Esophagus (tissue), 2 donors: Measurements from ENCODE around the gene FXYD2. TPM values are rescaled to one million over a fixed set of nuclear protein-coding genes. Genes with fewer than 3 reads are reported as not detected.

Experiments used
- H3K27ac ChIP-seq, 2 donors: one replicate each; pipeline ENCODE4 v1.5.1; 2013; ENCODE audit warnings: low read depth in 2 of 2, mild to moderate bottlenecking in 2 of 2, inconsistent platforms in 1 of 2, low read length in 1 of 2, moderate library complexity in 1 of 2
- H3K27me3 ChIP-seq, 2 donors: one replicate each; pipeline ENCODE4 v1.6.1; 2013; ENCODE audit warnings: low read length in 2 of 2, control low read depth in 1 of 2, mild to moderate bottlenecking in 1 of 2; ENCODE audit not compliant: insufficient read depth in 2 of 2, control insufficient read depth in 1 of 2
- H3K36me3 ChIP-seq, 2 donors: one replicate each; pipeline ENCODE4 v1.6.1; 2013; ENCODE audit warnings: low read length in 1 of 2; ENCODE audit not compliant: control insufficient read depth in 2 of 2, insufficient read depth in 2 of 2
- H3K4me1 ChIP-seq, 2 donors: one replicate each; pipeline ENCODE4 v1.6.1; 2013; ENCODE audit warnings: low read length in 1 of 2; ENCODE audit not compliant: control insufficient read depth in 2 of 2, insufficient read depth in 2 of 2
- H3K4me3 ChIP-seq, 2 donors: one replicate each; pipeline ENCODE4 v1.5.1; 2013; ENCODE audit warnings: low read length in 2 of 2, mild to moderate bottlenecking in 2 of 2, low read depth in 1 of 2, moderate library complexity in 1 of 2
- H3K9me3 ChIP-seq, 2 donors: one replicate each; pipeline ENCODE4 v1.6.1; 2013; ENCODE audit warnings: mild to moderate bottlenecking in 2 of 2, low read depth in 1 of 2, low read length in 1 of 2, moderate library complexity in 1 of 2; ENCODE audit not compliant: control insufficient read depth in 2 of 2, insufficient read depth in 1 of 2
- WGBS, 2 donors: extraction: QIAGEN DNeasy Blood & Tissue Kit; methylation state at CpG; one replicate each; pipeline ENCODE4 v1.1.7; 2013; 5-methylcytosine and 5-hydroxymethylcytosine counted together
- polyA plus RNA-seq, 2 donors: library from polyadenylated mRNA; stranded (reverse); fragments of 200-250 nt; gene quantifications; one replicate each; pipeline ENCODE4 v1.2.3, GENCODE V29; 2013
- donor health status: healthy with polysubstance abuse.
- donor health status: Bipolar disorder and iron deficiency.

Gene FXYD2
- polyA plus RNA-seq, 2 donors, result 0.75 to 1.0 TPM

DNA sequence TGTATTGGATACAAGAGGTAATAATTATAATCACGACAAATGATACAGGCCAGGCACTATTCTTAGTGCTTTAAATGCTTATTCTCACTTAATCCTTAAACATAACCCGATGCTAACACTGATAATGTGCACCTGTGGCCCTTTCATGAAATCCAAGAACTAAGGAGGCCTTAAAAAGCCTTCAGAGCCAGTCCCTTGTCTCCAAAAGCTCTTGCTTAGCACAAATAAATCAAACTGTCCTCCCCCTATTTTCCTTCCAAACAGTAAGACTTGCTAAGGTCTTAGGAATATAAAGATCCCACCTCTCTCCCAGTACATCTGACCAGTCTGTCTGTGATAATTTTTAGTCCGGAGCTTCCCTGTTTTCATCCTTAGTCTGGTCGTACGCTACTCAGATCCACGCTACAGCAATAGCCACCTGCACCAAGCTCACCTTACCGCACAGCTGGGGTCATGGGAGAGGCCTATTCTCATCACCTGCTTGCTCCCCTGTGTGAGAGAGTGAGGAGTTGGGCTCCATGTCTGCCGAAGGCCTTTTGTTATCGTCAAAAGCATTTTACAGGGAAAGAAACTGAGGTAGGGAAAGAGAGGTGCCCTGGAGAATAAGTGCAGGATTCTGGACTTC lies 35.1 kb upstream of the FXYD2 start:
- Histone ChIP-seq H3K4me1 (peaks cover 0 to 2% of the 10 kb centered on the region in 2 donors), H3K36me3 (no peaks in the 10 kb centered on the region), H3K4me3 (no peak overlapping the region), H3K27ac (no peak overlapping the region), H3K9me3 (no peaks in the 10 kb centered on the region), H3K27me3 (no peaks in the 10 kb centered on the region)
- WGBS, 2 donors, result 81 to 85% methylated on average over 9 of the region's 9 CpGs

DNA sequence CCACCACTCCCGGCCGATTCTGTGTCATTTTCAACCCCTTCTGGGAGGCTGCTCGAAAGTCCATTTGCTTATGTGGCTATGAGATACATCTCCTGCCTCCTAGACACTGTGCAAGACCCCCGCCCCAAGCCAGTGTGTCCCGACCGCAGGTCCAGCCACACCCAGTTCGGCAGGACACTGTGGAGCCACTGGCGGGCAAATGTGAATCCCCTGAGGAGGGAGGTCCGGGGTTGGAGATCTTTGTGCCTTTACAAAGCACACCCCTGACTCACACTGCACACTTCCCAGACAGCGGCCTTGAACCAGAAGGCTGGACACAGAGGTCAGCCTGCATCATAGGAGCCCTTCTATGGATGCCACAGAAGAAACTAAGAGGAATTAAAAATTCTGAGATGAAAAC lies 34.5 kb upstream of the FXYD2 start:
- Histone ChIP-seq H3K27me3 (no peaks in the 10 kb centered on the region), H3K27ac (no peak overlapping the region), H3K9me3 (no peaks in the 10 kb centered on the region), H3K36me3 (no peaks in the 10 kb centered on the region), H3K4me1 (peaks cover 0 to 2% of the 10 kb centered on the region in 2 donors), H3K4me3 (no peak overlapping the region)
- WGBS, 2 donors, result 86 to 91% methylated on average over 10 of the region's 10 CpGs

DNA sequence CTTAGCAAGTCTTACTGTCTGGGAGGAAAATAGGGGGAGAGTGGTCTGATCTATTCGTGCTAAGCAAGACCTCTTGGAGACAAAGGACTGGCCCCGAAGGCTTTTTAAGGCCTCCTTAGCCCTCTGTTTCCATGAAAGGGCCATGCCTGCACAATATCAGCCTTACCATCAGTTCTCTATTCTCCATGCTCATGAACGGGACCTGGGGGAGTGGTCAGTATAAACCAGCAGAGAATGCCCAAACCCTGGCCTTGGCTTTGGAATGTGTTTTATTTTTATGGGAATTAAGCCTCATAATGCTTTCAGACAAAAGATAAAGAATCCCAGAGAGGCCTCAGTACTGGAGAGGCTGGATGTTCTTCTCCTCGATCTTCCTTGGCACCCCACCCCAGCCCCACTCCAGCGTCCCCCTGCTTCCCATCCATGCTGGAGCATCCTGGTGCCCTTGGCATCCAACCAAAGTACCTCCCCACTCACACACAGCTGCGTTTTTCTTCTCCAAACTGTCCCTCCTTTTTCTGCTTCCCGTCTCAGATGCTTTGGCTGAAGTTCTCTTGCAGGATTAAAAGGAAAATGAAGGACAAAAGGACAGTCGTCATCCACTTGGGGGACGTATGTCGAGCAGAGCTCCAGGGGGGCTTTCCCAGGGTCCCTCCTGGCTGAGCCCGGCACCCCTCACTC lies 33.3 kb upstream of the FXYD2 start:
- Histone ChIP-seq H3K9me3 (no peaks in the 10 kb centered on the region), H3K4me3 (no peak overlapping the region), H3K27me3 (no peaks in the 10 kb centered on the region), H3K4me1 (peaks cover 0 to 2% of the 10 kb centered on the region in 2 donors), H3K27ac (no peak overlapping the region), H3K36me3 (no peaks in the 10 kb centered on the region)
- WGBS, 2 donors, result 64 to 66% methylated on average over 11 of the region's 11 CpGs

DNA sequence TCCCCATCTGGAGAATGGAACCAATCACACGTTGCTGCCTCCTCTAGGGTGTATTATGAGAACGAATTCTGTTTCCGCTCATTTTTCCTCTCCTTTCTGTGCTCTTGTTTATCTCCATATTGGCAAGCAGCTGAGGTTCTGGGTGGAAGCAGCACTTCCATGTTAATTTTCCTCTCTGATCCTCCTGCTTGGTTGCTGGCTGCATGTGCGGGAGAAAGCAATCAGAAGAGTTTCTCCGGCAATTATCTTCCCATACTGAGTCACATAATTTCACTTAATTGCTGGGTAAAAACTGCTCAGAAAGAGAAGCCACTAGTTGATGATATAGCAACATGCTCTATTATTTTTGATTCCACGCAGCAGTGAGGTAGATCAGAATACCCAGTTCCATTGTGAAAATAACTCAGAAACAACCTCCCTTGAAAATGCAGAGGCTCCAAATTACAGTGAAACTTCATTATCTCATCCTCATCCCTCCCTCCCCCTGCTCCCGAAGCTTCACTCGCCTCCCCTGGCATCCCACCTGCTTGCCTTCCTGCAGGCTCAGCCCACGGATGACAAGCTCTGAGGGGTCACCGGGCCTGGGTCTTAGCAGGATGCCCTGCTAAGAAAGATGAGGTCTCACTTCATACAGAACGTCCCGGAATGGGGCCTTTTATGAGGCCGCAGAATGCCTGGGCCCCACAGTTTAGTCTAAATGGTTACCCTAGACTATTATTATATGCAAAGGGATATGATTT lies 31.5 kb upstream of the FXYD2 start:
- Histone ChIP-seq H3K36me3 (no peaks in the 10 kb centered on the region), H3K27ac (no peak overlapping the region), H3K27me3 (no peaks in the 10 kb centered on the region), H3K9me3 (no peaks in the 10 kb centered on the region), H3K4me1 (peaks cover 0 to 2% of the 10 kb centered on the region in 2 donors), H3K4me3 (no peak overlapping the region)
- 86% methylated on average over 13 of the region's 13 CpGs for WGBS, 2 donors

DNA sequence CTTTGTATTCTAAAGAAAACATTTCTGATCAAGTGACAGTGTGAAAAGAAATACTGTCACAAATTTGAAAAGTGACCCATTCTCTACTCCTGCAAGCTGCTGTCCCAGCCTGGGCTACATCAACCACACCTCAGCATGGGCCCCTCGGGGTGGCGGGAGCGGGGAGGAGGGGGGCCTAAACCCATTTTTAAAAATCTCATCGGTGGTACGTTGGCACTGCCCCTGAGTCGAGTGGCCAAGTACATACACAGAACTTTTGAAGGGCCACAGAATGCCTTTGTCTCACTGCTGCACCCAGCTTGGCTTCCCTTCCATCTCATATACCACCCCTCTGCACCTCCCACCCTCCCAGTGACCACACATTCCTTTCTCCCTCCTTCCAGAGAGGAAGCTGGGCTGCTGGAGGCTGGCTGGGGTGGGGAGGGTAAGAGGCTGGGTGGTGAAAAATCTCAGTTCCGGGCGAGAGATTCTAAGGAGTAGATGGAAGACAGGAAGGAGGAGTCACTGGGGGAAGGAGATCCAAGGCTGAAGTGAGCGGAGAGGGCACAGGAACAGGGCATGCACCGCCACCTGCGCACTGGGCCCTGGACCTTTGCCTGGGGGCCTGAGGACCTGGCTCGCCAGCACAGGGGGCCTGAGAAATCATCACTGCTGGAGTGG lies 30.8 kb upstream of the FXYD2 start:
- no peaks in the 10 kb centered on the region for H3K9me3 ChIP-seq
- no peaks in the 10 kb centered on the region for H3K4me1 ChIP-seq
- no peak overlapping the region for H3K27ac ChIP-seq
- H3K27me3 ChIP-seq, result no peaks in the 10 kb centered on the region
- no peaks in the 10 kb centered on the region for H3K36me3 ChIP-seq
- H3K4me3 ChIP-seq, result no peak overlapping the region
- 82 to 83% methylated on average over 11 to 12 of the region's 12 CpGs for WGBS, 2 donors

DNA sequence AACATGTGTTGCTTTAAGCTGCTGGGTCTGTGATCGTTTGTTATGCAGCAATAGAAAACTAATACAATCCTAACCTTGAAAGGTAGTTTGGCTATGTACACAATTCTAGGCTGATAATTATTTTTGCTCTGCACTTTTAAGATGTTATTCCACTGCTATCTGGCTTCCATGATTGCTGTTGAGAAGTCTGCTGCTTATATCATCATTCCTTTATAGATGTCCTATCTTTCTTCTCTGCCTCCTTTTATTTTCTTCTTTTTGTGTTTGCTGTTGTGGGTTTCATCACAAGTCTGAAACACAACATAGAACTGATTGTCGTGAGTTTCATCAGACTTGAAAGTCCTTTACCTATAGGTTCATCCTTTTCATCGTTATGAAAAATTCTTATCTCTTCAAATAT lies 27.8 kb upstream of the FXYD2 start:
- Histone ChIP-seq H3K27ac (no peak overlapping the region), H3K4me3 (no peak overlapping the region), H3K36me3 (no peaks in the 10 kb centered on the region), H3K9me3 (no peaks in the 10 kb centered on the region), H3K4me1 (no peaks in the 10 kb centered on the region), H3K27me3 (no peaks in the 10 kb centered on the region)
- 68 to 77% methylated on average over 3 of the region's 3 CpGs for WGBS, 2 donors

DNA sequence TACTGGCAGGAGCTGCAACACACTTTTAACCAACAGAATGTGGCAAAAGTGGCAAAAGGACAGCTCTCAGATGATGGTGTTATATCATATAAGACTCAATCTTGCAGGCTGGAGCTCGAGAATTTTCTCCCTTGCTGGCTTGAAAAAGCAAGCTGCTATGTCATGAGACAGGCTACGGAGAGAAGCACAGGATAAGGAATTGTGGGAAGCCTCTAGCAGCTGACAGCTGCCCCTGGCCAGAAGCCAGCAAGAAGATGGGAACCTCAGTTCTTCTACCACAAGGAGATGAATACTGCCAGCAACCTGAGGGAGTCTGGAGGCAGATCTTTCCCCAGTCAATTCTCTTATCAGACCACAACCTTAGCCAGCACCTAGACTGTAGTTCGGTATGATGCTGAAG lies 27.3 kb upstream of the FXYD2 start:
- Histone ChIP-seq H3K4me1 (no peaks in the 10 kb centered on the region), H3K27me3 (no peaks in the 10 kb centered on the region), H3K4me3 (no peak overlapping the region), H3K27ac (no peak overlapping the region), H3K9me3 (no peaks in the 10 kb centered on the region), H3K36me3 (no peaks in the 10 kb centered on the region)
- 53 to 65% methylated on average over 3 of the region's 3 CpGs for WGBS, 2 donors

DNA sequence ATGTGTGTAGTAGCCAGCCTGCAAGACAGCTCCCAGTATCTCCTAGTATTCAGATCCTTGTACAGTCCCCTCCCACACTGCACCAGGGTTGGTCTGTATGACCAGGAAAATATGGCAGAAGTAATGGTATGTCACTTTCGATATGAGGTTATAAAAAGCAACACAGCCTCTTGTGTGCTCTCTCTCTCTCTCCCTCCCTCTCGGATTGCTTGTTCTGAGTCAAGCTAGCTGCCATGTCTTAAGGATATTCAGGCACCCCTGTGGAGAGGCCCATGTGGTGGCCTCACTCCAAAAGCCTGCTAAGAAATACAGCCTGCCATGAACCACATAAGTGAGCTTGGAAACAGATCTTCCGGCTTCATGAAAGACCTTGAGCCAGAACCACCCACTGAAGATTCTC lies 26.6 kb upstream of the FXYD2 start:
- 64 to 81% methylated on average over 3 of the region's 3 CpGs for WGBS, 2 donors
- H3K27me3 ChIP-seq, result no peaks in the 10 kb centered on the region
- H3K9me3 ChIP-seq, result no peaks in the 10 kb centered on the region
- H3K4me1 ChIP-seq, result no peaks in the 10 kb centered on the region
- H3K36me3 ChIP-seq, result no peaks in the 10 kb centered on the region
- no peak overlapping the region for H3K4me3 ChIP-seq
- no peak overlapping the region for H3K27ac ChIP-seq

DNA sequence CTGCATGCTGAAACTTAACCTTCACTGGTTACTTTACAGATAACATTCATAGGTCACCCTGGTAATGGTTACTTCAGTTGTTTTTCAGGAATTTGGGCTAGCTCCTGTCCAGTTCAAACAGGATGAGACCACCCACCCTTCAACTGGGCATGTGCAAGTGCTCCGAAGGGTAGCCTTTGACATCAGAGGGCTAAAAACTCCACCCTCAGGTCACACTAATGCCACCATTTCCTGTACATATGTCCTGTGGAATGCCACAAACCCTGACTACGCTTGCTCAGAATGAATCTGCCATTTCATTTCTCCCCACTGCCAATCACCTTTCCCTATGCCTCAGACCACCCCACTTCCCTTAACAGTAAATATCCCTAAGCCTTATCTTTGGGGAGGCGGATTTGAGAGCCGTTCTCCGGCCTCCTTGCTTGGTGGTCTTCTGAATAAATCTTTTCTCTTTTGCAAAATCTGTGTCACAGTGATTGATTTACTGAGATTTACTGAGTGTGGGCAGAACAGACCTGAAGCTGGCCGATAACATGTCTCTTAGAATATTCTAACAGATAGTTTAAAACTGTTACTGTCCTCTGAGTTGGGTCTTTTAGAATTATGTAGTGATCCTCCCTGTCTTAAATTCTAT lies 25.4 kb upstream of the FXYD2 start:
- Histone ChIP-seq H3K4me1 (no peaks in the 10 kb centered on the region), H3K36me3 (no peaks in the 10 kb centered on the region), H3K4me3 (no peak overlapping the region), H3K9me3 (no peaks in the 10 kb centered on the region), H3K27me3 (no peaks in the 10 kb centered on the region), H3K27ac (no peak overlapping the region)
- WGBS, 2 donors, result 86 to 91% methylated on average over 6 of the region's 6 CpGs
